H1 (cell line): Measurements from ENCODE around the gene GATC. TPM values are rescaled to one million over a fixed set of nuclear protein-coding genes. Genes with fewer than 3 reads are reported as not detected.

ENCODE experiments used
- CTCF ChIA-PET: fragments of 300-600 bp; sonication (Branson Sonifier 250); formaldehyde crosslinking; loops from one replicate; lab custom pipeline; 2021; ENCODE audit not compliant: partially characterized antibody; lab: Charles Lee
- POLR2A ChIA-PET: fragments of 300-600 bp; sonication (Branson Sonifier 250); formaldehyde crosslinking; loops from one replicate; lab custom pipeline; 2021; ENCODE audit warnings: inconsistent platforms; ENCODE audit not compliant: partially characterized antibody; lab: Charles Lee
- DNase-seq, 2 experiments: peaks; one replicate each; pipeline versions ENCODE4 v3.0.0 to v3.0.0-alpha.2; 2010 to 2022; ENCODE audit warnings: low spot score in 2 of 2, low read depth in 1 of 2, mixed read lengths in 1 of 2
- FAIRE-seq: peaks from 2 replicates; lab custom pipeline; 2011; peaks lifted over from hg19 to GRCh38; lab: Jason Lieb, UNC
- H2AFZ ChIP-seq: 2 replicates; pipeline ENCODE4 v1.8.1; 2012; ENCODE audit warnings: low read length, inconsistent platforms
- H2AK5ac ChIP-seq: 2 replicates; pipeline ENCODE4 v1.6.1; 2013; ENCODE audit warnings: low read depth, low read length
- H2BK120ac ChIP-seq: replicated peaks from 2 replicates; pipeline ENCODE3; 2013; ENCODE audit warnings: low read depth, low read length, inconsistent platforms
- H2BK12ac ChIP-seq: 2 replicates; pipeline ENCODE4 v1.6.1; 2013; ENCODE audit warnings: low read depth, low read length
- H2BK15ac ChIP-seq: 2 replicates; pipeline ENCODE4 v1.6.1; 2013; ENCODE audit warnings: low read length
- H2BK20ac ChIP-seq: 2 replicates; pipeline ENCODE4 v1.6.1; 2013; ENCODE audit warnings: low read length
- H2BK5ac ChIP-seq: 2 replicates; pipeline ENCODE4 v1.6.1; 2013; ENCODE audit warnings: low read depth, low read length
- H3K14ac ChIP-seq: 2 replicates; pipeline ENCODE4 v1.6.1; 2013; ENCODE audit warnings: inconsistent platforms; ENCODE audit not compliant: insufficient read length
- H3K18ac ChIP-seq: 2 replicates; pipeline ENCODE4 v1.6.1; 2013; ENCODE audit warnings: low read length; ENCODE audit errors: extremely low read depth
- H3K23ac ChIP-seq: 2 replicates; pipeline ENCODE4 v1.6.1; 2013; ENCODE audit warnings: inconsistent platforms; ENCODE audit not compliant: insufficient read length
- H3K23me2 ChIP-seq: 2 replicates; pipeline ENCODE4 v1.6.1; 2013; ENCODE audit warnings: low read depth, low read length
- H3K27ac ChIP-seq: 2 replicates; pipeline ENCODE4 v1.6.1; 2011; ENCODE audit warnings: low read depth, low read length, inconsistent platforms
- H3K27me3 ChIP-seq, 4 experiments: replicated peaks in 1 of 4; 1 replicate in 1 of 4; 2 replicates in 3 of 4; pipeline versions ENCODE4 v1.6.1 to v1.8.1; 2011 to 2013; ENCODE audit warnings: low read length in 3 of 4, mild to moderate bottlenecking in 3 of 4, inconsistent platforms in 2 of 4, mixed read lengths in 2 of 4, moderate library complexity in 1 of 4; ENCODE audit not compliant: control insufficient read depth in 3 of 4, insufficient read depth in 3 of 4; ENCODE audit errors: extremely low read depth in 1 of 4
- H3K36me3 ChIP-seq, 4 experiments: 2 replicates each; pipeline versions ENCODE4 v1.6.1 to v1.8.1; 2011 to 2013; ENCODE audit warnings: mild to moderate bottlenecking in 4 of 4, low read length in 3 of 4, moderate library complexity in 2 of 4, control low read depth in 1 of 4, inconsistent platforms in 1 of 4; ENCODE audit not compliant: insufficient read depth in 4 of 4, control insufficient read depth in 2 of 4
- H3K4ac ChIP-seq: replicated peaks from 2 replicates; pipeline ENCODE3; 2013; ENCODE audit warnings: low read length, low read depth, mixed read lengths, inconsistent platforms; ENCODE audit not compliant: insufficient read length
- H3K4me1 ChIP-seq, 4 experiments: replicated peaks in 1 of 4; 1 replicate in 1 of 4; 2 replicates in 3 of 4; pipeline versions ENCODE4 v1.6.1 to v1.8.1; 2011 to 2013; ENCODE audit warnings: low read length in 3 of 4, inconsistent platforms in 2 of 4, mixed read lengths in 1 of 4; ENCODE audit not compliant: insufficient read depth in 4 of 4, control insufficient read depth in 3 of 4
- H3K4me2 ChIP-seq, 2 experiments: 2 replicates each; pipeline versions ENCODE4 v1.6.1 to v1.8.1; 2011 to 2013; ENCODE audit warnings: low read depth in 2 of 2, low read length in 2 of 2, control low read depth in 1 of 2, inconsistent platforms in 1 of 2, mild to moderate bottlenecking in 1 of 2; ENCODE audit not compliant: insufficient read depth in 1 of 2
- H3K4me3 ChIP-seq, 4 experiments: fragments of 200-600, 300-600 bp in 1 of 4; sonication (generic), shearing (Covaris generic), sonication (Bioruptor Twin) in 1 of 4; 2 replicates each; pipeline versions ENCODE4 v1.5.1 to v1.8.1; 2011 to 2016; ENCODE audit warnings: low read length in 4 of 4, low read depth in 3 of 4, control low read depth in 2 of 4, inconsistent platforms in 2 of 4, mild to moderate bottlenecking in 2 of 4, mixed read lengths in 1 of 4, moderate library complexity in 1 of 4; ENCODE audit not compliant: insufficient read depth in 2 of 4; ENCODE audit errors: extremely low read depth in 1 of 4
- H3K56ac ChIP-seq: replicated peaks from 2 replicates; pipeline ENCODE3; 2013; ENCODE audit warnings: low read depth, mild to moderate bottlenecking, mixed read lengths, low read length, inconsistent platforms; ENCODE audit not compliant: insufficient read length
- H3K79me1 ChIP-seq: 2 replicates; pipeline ENCODE4 v1.6.1; 2013; ENCODE audit warnings: low read depth, low read length, control low read depth
- H3K79me2 ChIP-seq, 2 experiments: 2 replicates each; pipeline versions ENCODE4 v1.6.1 to v1.8.1; 2012 to 2013; ENCODE audit warnings: low read length in 2 of 2, mild to moderate bottlenecking in 2 of 2, inconsistent platforms in 1 of 2; ENCODE audit not compliant: insufficient read depth in 2 of 2, control insufficient read depth in 1 of 2
- H3K9ac ChIP-seq, 4 experiments: replicated peaks in 1 of 4; 1 replicate in 1 of 4; 2 replicates in 3 of 4; pipeline versions ENCODE4 v1.6.1 to v1.8.1; 2011 to 2013; ENCODE audit warnings: low read depth in 3 of 4, low read length in 3 of 4, control low read depth in 2 of 4, mild to moderate bottlenecking in 2 of 4, moderate library complexity in 2 of 4, inconsistent platforms in 1 of 4; ENCODE audit errors: extremely low read depth in 1 of 4
- H3K9me3 ChIP-seq, 2 experiments: 2 replicates each; pipeline versions ENCODE4 v1.6.1 to v1.8.1; 2012 to 2013; ENCODE audit warnings: mild to moderate bottlenecking in 2 of 2, moderate library complexity in 2 of 2, control low read depth in 1 of 2, inconsistent platforms in 1 of 2, low read depth in 1 of 2, low read length in 1 of 2, mixed read lengths in 1 of 2; ENCODE audit not compliant: insufficient read depth in 2 of 2
- H4K20me1 ChIP-seq, 2 experiments: replicated peaks in 1 of 2; 2 replicates each; pipeline versions ENCODE3 to v1.8.1; 2011 to 2013; ENCODE audit warnings: inconsistent platforms in 2 of 2, low read length in 2 of 2, mild to moderate bottlenecking in 1 of 2; ENCODE audit not compliant: insufficient read depth in 2 of 2, control insufficient read depth in 1 of 2
- H4K5ac ChIP-seq: 2 replicates; pipeline ENCODE4 v1.6.1; 2013; ENCODE audit warnings: low read length, low read depth, mixed read lengths, inconsistent platforms; ENCODE audit not compliant: insufficient read length
- H4K8ac ChIP-seq: 2 replicates; pipeline ENCODE4 v1.8.0; 2013; ENCODE audit warnings: mild to moderate bottlenecking, moderate library complexity, low read length, inconsistent platforms; ENCODE audit not compliant: insufficient read depth; ENCODE audit errors: extremely low read depth
- H4K91ac ChIP-seq: replicated peaks from 2 replicates; pipeline ENCODE3; 2013; ENCODE audit warnings: low read length, mixed read lengths, inconsistent platforms; ENCODE audit not compliant: insufficient read length
- CBX5 ChIP-seq: fragments of 300-800, 300-1000 bp; sonication (generic); IDR thresholded peaks from 2 replicates; pipeline ENCODE4 v1.7.1; 2016; ENCODE audit warnings: antibody characterized with exemption, low read length, low read depth
- CTBP2 ChIP-seq: IDR thresholded peaks from 2 replicates; pipeline ENCODE4 v1.7.0; 2011; ENCODE audit warnings: borderline replicate concordance, mild to moderate bottlenecking, moderate library complexity, mixed read lengths, low read length; ENCODE audit not compliant: insufficient read depth, insufficient read length
- JUN ChIP-seq: IDR thresholded peaks from 2 replicates; pipeline ENCODE4 v1.6.1; 2011; ENCODE audit warnings: low read depth, mild to moderate bottlenecking, improper control_type of control experiment, low read length
- KDM5A ChIP-seq: fragments of 200-600 bp; IDR thresholded peaks from 2 replicates; pipeline ENCODE4 v1.7.1; 2012; ENCODE audit warnings: mild to moderate bottlenecking, low read length, inconsistent platforms, mixed read lengths
- PHF8 ChIP-seq: fragments of 200-600 bp; sonication (generic); conservative IDR thresholded peaks from 2 replicates; pipeline ENCODE4 v1.7.1; 2012; ENCODE audit warnings: low read depth, mild to moderate bottlenecking, inconsistent platforms, low read length, moderate library complexity
- POLR2A ChIP-seq, 2 experiments: IDR thresholded peaks; 1 replicate in 1 of 2; 2 replicates in 1 of 2; pipeline ENCODE4 v1.6.1; 2011; ENCODE audit warnings: low read depth in 2 of 2, low read length in 2 of 2, mild to moderate bottlenecking in 2 of 2; ENCODE audit errors: control extremely low read depth in 1 of 2
- TAF7 ChIP-seq: optimal IDR thresholded peaks from 2 replicates; pipeline ENCODE3; 2011; ENCODE audit warnings: low read depth, mild to moderate bottlenecking, inconsistent platforms, low read length, moderate library complexity, borderline replicate concordance
- TBP ChIP-seq: IDR thresholded peaks from 2 replicates; pipeline ENCODE4 v1.6.1; 2011; ENCODE audit warnings: low read depth, low read length, improper control_type of control experiment
- TCF12 ChIP-seq: IDR thresholded peaks from 2 replicates; pipeline ENCODE4 v1.6.1; 2011; ENCODE audit warnings: low read depth, mild to moderate bottlenecking, low read length
- WGBS, 2 experiments: shearing (Covaris generic) in 1 of 2; methylation state at CpG; one replicate each; pipeline versions ENCODE4 v1.1.6 to v1.1.7; 2013 to 2015; ENCODE audit warnings: low lambda C conversion rate in 2 of 2, mixed read lengths in 2 of 2, inconsistent platforms in 1 of 2, low coverage in 1 of 2, missing lambda C conversion rate in 1 of 2; ENCODE audit not compliant: insufficient replicate concordance in 2 of 2, insufficient coverage in 1 of 2, insufficient read length in 1 of 2; ENCODE audit errors: extremely low coverage in 1 of 2, missing lambda C conversion rate in 1 of 2; 5-methylcytosine and 5-hydroxymethylcytosine counted together
- polyA plus RNA-seq, 7 experiments: library from polyadenylated mRNA; depleted of rRNA in 3 of 7; stranded (reverse) in 5 of 7; unstranded in 2 of 7; fragments of >200 nt in 5 of 7; fragments of 200-250 nt in 2 of 7; gene quantifications; 1 replicate in 5 of 7; 2 replicates in 1 of 7; 4 replicates in 1 of 7; pipeline versions ENCODE4 v1.2.1 to v1.2.3, GENCODE V29; 2011 to 2013; ENCODE audit warnings: missing spikeins in 2 of 7, mixed read lengths in 2 of 7
- total RNA-seq: library from RNA; stranded (reverse); fragmentation: NEBNext Ultra II Directional; extraction: Animal tissue kit (Norgen Biotek cat#: 25700); gene quantifications from 2 replicates; pipeline ENCODE4 v1.2.1, GENCODE V29; 2021
- TF ChIP-seq, protein P1 (sequence below), 3 experiments: IDR thresholded peaks; 1 replicate in 2 of 3; 2 replicates in 1 of 3; pipeline versions ENCODE4 v1.5.1 to v1.6.1; 2011; ENCODE audit warnings: low read length in 3 of 3, mild to moderate bottlenecking in 3 of 3, inconsistent platforms in 2 of 3, low read depth in 1 of 3, moderate library complexity in 1 of 3; ENCODE audit not compliant: insufficient read depth in 1 of 3; ENCODE audit errors: control extremely low read depth in 1 of 3
- TF ChIP-seq, protein P2 (sequence below): IDR thresholded peaks from 2 replicates; pipeline ENCODE4 v1.6.1; 2012; ENCODE audit warnings: inconsistent platforms

The GATC gene
- total and polyA plus RNA-seq, 2 of the 8 experiments (the other 6 are each of a cell fraction or from before 2014, with no cell fraction given), result 13.2 to 30.4 TPM

DNA sequence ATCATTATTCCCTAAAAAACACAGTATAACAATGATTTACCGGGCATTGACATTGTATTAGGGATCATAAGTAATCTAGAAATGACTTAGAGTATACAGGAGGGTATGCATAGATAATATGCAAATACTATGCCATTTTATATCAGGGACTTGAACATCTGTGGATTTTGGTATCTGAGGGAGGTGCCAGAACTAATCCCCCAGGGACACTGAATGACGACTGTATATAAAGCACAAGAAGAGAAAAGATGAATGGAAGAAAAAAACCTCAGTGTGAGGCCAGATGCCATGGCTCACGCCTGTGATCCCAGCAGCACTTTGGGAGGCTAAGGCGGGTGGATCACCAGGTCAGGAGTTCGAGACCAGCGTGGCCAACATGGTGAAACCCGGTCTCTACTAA lies 33.8 kb upstream of the GATC start:
- H2AK5ac ChIP-seq, result no peak overlapping the region
- H3K9me3 ChIP-seq, result no peaks in the 10 kb centered on the region
- ChIA-PET CTCF (interaction anchor here (0.6 to 1.4 kb wide), 3 partner anchors 36 to 55 kb away, joined by 3 to 5 read pairs (median 4); no protein-coding TSS in a partner anchor), POLR2A (interaction anchor here (2.4 to 3.4 kb wide), 3 partner anchors 24 to 121 kb away, joined by 9 to 14 read pairs (median 10); partner anchors contain the start of gene RNU4-2)
- 88% methylated on average over 7 of the region's 7 CpGs; no CpG with 5 or more reads in 1 of the 2 experiments for WGBS, 2 experiments
- no peak overlapping the region for H3K56ac ChIP-seq
- H3K4me3 ChIP-seq, result no peak overlapping the region
- no peak overlapping the region for H2BK15ac ChIP-seq
- no peaks in the 10 kb centered on the region for H4K20me1 ChIP-seq
- H3K18ac ChIP-seq, result no peak overlapping the region
- H3K27me3 ChIP-seq, result no peaks in the 10 kb centered on the region
- H3K23ac ChIP-seq, result no peak overlapping the region
- H3K14ac ChIP-seq, result no peak overlapping the region
- no peak overlapping the region for H3K4ac ChIP-seq
- no peak overlapping the region for H4K8ac ChIP-seq
- peaks cover 0 to 10% (median 6%) of the 10 kb centered on the region in 4 experiments; a peak in 3 of 7 replicates for H3K4me1 ChIP-seq
- H2BK12ac ChIP-seq, result no peak overlapping the region
- H2BK20ac ChIP-seq, result no peak overlapping the region
- H3K27ac ChIP-seq, result no peak overlapping the region
- DNase-seq, result no peak
- no peak overlapping the region for H3K9ac ChIP-seq
- H2BK120ac ChIP-seq, result no peak overlapping the region
- H4K91ac ChIP-seq, result no peak overlapping the region
- no peaks in the 10 kb centered on the region for H3K79me1 ChIP-seq
- H3K4me2 ChIP-seq, result no peak overlapping the region
- H2BK5ac ChIP-seq, result no peak overlapping the region
- H2AFZ ChIP-seq, result no peak overlapping the region
- no peaks in the 10 kb centered on the region for H3K79me2 ChIP-seq
- FAIRE-seq, result no peak
- no peaks in the 10 kb centered on the region for H3K36me3 ChIP-seq
- H3K23me2 ChIP-seq, result no peaks in the 10 kb centered on the region
- no peak overlapping the region for H4K5ac ChIP-seq
- TF ChIP-seq KDM5A (no peak), JUN (no peak), PHF8 (no peak), CTBP2 (no peak), POLR2A (IDR thresholded peaks at IDR 0.05; ENCODE audit: control extremely low read depth in 1 of 2, low read depth in 2 of 2, low read length in 2 of 2) (no peak), TAF7 (no peak), TCF12 (no peak), TBP (no peak), CBX5 (no peak)
- TF ChIP-seq, protein P1, sequence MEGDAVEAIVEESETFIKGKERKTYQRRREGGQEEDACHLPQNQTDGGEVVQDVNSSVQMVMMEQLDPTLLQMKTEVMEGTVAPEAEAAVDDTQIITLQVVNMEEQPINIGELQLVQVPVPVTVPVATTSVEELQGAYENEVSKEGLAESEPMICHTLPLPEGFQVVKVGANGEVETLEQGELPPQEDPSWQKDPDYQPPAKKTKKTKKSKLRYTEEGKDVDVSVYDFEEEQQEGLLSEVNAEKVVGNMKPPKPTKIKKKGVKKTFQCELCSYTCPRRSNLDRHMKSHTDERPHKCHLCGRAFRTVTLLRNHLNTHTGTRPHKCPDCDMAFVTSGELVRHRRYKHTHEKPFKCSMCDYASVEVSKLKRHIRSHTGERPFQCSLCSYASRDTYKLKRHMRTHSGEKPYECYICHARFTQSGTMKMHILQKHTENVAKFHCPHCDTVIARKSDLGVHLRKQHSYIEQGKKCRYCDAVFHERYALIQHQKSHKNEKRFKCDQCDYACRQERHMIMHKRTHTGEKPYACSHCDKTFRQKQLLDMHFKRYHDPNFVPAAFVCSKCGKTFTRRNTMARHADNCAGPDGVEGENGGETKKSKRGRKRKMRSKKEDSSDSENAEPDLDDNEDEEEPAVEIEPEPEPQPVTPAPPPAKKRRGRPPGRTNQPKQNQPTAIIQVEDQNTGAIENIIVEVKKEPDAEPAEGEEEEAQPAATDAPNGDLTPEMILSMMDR (IDR thresholded peaks at IDR 0.05; ENCODE audit: control extremely low read depth in 1 of 3, insufficient read depth in 1 of 3, low read depth in 1 of 3, low read length in 3 of 3), result no peak
- TF ChIP-seq, protein P2, sequence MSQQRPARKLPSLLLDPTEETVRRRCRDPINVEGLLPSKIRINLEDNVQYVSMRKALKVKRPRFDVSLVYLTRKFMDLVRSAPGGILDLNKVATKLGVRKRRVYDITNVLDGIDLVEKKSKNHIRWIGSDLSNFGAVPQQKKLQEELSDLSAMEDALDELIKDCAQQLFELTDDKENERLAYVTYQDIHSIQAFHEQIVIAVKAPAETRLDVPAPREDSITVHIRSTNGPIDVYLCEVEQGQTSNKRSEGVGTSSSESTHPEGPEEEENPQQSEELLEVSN, result no peak
